Neural cell (in vitro differentiated cells): Measurements from ENCODE around the gene TMEM94.

Experiments used
- CTCF ChIP-seq: fragments of 450-650 bp; IDR thresholded peaks from 2 replicates; pipeline ENCODE4 v1.5.1; 2014; ENCODE audit warnings: antibody characterized with exemption, mild to moderate bottlenecking, moderate library complexity; ENCODE audit not compliant: poor library complexity, severe bottlenecking
- EZH2 ChIP-seq: fragments of 200-600, 300-800 bp; shearing (Covaris generic), sonication (generic); IDR thresholded peaks from 2 replicates; pipeline ENCODE4 v1.6.1; 2014; ENCODE audit warnings: antibody characterized with exemption, low read length, borderline replicate concordance, mild to moderate bottlenecking; ENCODE audit not compliant: insufficient read depth, poor library complexity, severe bottlenecking
- MXI1 ChIP-seq: fragments of 450-650 bp; conservative IDR thresholded peaks from 2 replicates; pipeline ENCODE4 v1.6.1; 2014; ENCODE audit warnings: antibody characterized with exemption, mild to moderate bottlenecking; ENCODE audit not compliant: poor library complexity, severe bottlenecking
- POLR2AphosphoS5 ChIP-seq: IDR thresholded peaks from 2 replicates; pipeline ENCODE4 v1.6.1; 2012
- TAF1 ChIP-seq: IDR thresholded peaks from 2 replicates; pipeline ENCODE4 v1.6.1; 2012; ENCODE audit warnings: low read depth

GRCh38 chr17:75514919-75515495, 58.6 kb downstream of the TMEM94 start:
- TF ChIP-seq EZH2 (no peak), CTCF (no peak), POLR2AphosphoS5 (no peak), TAF1 (no peak), MXI1 (no peak)
